Gastroesophageal sphincter (tissue), 2 donors: ENCODE data around the gene ODC1.

ENCODE experiments used
- POLR2A ChIP-seq, 2 donors: fragments of 450-650 bp; IDR thresholded peaks; one replicate each; pipeline ENCODE4 v1.6.1; 2017; ENCODE audit warnings: antibody characterized with exemption in 2 of 2, mild to moderate bottlenecking in 2 of 2, moderate library complexity in 1 of 2
- POLR2AphosphoS5 ChIP-seq: sonication (generic); formaldehyde crosslinking; IDR thresholded peaks from one replicate; pipeline ENCODE4 v1.6.1; 2017; ENCODE audit warnings: antibody characterized with exemption

GRCh38 chr2:10439185-10439879, 8.8 kb downstream of the ODC1 start:
- TF ChIP-seq POLR2A (IDR thresholded peaks at IDR 0.05), result no peak
- TF ChIP-seq POLR2AphosphoS5, result no peak
